GM12878 (cell line): Measurements from ENCODE around the gene CLASRP. TPM values are rescaled to one million over a fixed set of nuclear protein-coding genes. Genes with fewer than 3 reads are reported as not detected.

ENCODE experiments used
- ATAC-seq: fragments of 200-7000 bp; cut with Tn5 transposase; 3 replicates; pipeline ENCODE4 v1.9.1; 2020; ENCODE audit warnings: mild to moderate bottlenecking, moderate library complexity
- BruUV-seq: library from RNA; stranded (reverse); fragments of 400-500 nt; replicated peaks from 2 replicates; lab custom pipeline; 2021; lab: Mats Ljungman, UMichigan
- CTCF ChIA-PET: fragments of 300-600 bp; sonication (Branson Sonifier 250); formaldehyde crosslinking; extraction: SDS; loops from one replicate; lab custom pipeline; 2021; ENCODE audit warnings: inconsistent platforms; lab: Yijun Ruan, JAX
- POLR2A ChIA-PET: fragments of 350-600 bp; formaldehyde crosslinking; extraction: SDS; loops from one replicate; lab custom pipeline; 2021; ENCODE audit warnings: inconsistent platforms; lab: Charles Lee
- RAD21 ChIA-PET: fragments of 300-600 bp; sonication (Branson Sonifier 250); formaldehyde crosslinking; loops from one replicate; lab custom pipeline; 2023; ENCODE audit warnings: antibody characterized with exemption; ENCODE audit not compliant: unreplicated experiment; lab: Charles Lee
- SMC1A ChIA-PET: fragments of 300-600 bp; sonication (Branson Sonifier 250); formaldehyde crosslinking; loops from one replicate; lab custom pipeline; 2023; ENCODE audit not compliant: unreplicated experiment, uncharacterized antibody; lab: Charles Lee
- DNase-seq: peaks from one replicate; pipeline ENCODE4 v3.0.0-alpha.2; 2011; ENCODE audit warnings: low read depth, low spot score
- FAIRE-seq: peaks from 3 replicates; lab custom pipeline; 2011; peaks lifted over from hg19 to GRCh38; lab: Jason Lieb, UNC
- H2AFZ ChIP-seq: 2 replicates; pipeline ENCODE4 v1.6.0; 2011; ENCODE audit warnings: low read depth, low read length, control low read depth; ENCODE audit not compliant: control insufficient read depth
- H3K27ac ChIP-seq: 2 replicates; pipeline ENCODE4 v1.5.1; 2011; ENCODE audit warnings: control low read depth; ENCODE audit not compliant: control insufficient read depth, insufficient read depth
- H3K27me3 ChIP-seq, 2 experiments: replicated peaks in 1 of 2; 2 replicates each; pipeline versions ENCODE4 v1.6.0 to v1.6.1; 2011; ENCODE audit warnings: low read length in 1 of 2; ENCODE audit not compliant: control insufficient read depth in 2 of 2, insufficient read depth in 2 of 2
- H3K36me3 ChIP-seq, 2 experiments: 2 replicates each; pipeline ENCODE4 v1.5.1; 2011; ENCODE audit warnings: low read length in 1 of 2; ENCODE audit not compliant: control insufficient read depth in 2 of 2, insufficient read depth in 2 of 2
- H3K4me1 ChIP-seq: 2 replicates; pipeline ENCODE4 v1.6.1; 2011; ENCODE audit warnings: mild to moderate bottlenecking, low read length, moderate library complexity, mixed read lengths; ENCODE audit not compliant: control insufficient read depth, insufficient read depth
- H3K4me2 ChIP-seq: 2 replicates; pipeline ENCODE4 v1.6.0; 2011; ENCODE audit warnings: control low read depth; ENCODE audit not compliant: control insufficient read depth, insufficient read depth
- H3K4me3 ChIP-seq: fragments of 200-600 bp; sonication (generic); 2 replicates; pipeline ENCODE4 v1.5.1; 2016
- H3K79me2 ChIP-seq: 2 replicates; pipeline ENCODE4 v1.6.0; 2011; ENCODE audit warnings: low read length; ENCODE audit not compliant: control insufficient read depth, insufficient read depth
- H3K9ac ChIP-seq: 2 replicates; pipeline ENCODE4 v1.8.0; 2011; ENCODE audit warnings: low read length, control low read depth, mixed read lengths; ENCODE audit not compliant: control insufficient read depth, insufficient read depth
- H3K9me3 ChIP-seq: replicated peaks from 3 replicates; pipeline ENCODE4 v1.5.1; 2011; ENCODE audit warnings: mild to moderate bottlenecking, low read length; ENCODE audit not compliant: control insufficient read depth, insufficient read depth
- H4K20me1 ChIP-seq: 2 replicates; pipeline ENCODE4 v1.6.0; 2011; ENCODE audit not compliant: control insufficient read depth, insufficient read depth
- BMI1 ChIP-seq: fragments of 450-650 bp; IDR thresholded peaks from 2 replicates; pipeline ENCODE4 v1.6.1; 2016; ENCODE audit warnings: mild to moderate bottlenecking, moderate library complexity, borderline replicate concordance
- HCFC1 ChIP-seq: fragments of 150-350 bp; IDR thresholded peaks from 2 replicates; pipeline ENCODE4 v1.6.1; 2014; ENCODE audit warnings: low read length
- MTA3 ChIP-seq: IDR thresholded peaks from 2 replicates; pipeline ENCODE4 v1.6.1; 2012; ENCODE audit warnings: low read length, inconsistent platforms, borderline replicate concordance
- NFXL1 ChIP-seq: fragments of 450-650 bp; IDR thresholded peaks from 2 replicates; pipeline ENCODE4 v1.6.1; 2017; ENCODE audit warnings: antibody characterized with exemption, mild to moderate bottlenecking, borderline replicate concordance
- RBBP5 ChIP-seq: fragments of 200-600 bp; sonication (generic); conservative IDR thresholded peaks from 2 replicates; pipeline ENCODE4 v1.6.1; 2016
- SP1 ChIP-seq: IDR thresholded peaks from one replicate; pipeline ENCODE4 v1.6.1; 2011; ENCODE audit warnings: low read depth, low read length
- TBL1XR1 ChIP-seq: IDR thresholded peaks from 2 replicates; pipeline ENCODE4 v1.6.1; 2012; ENCODE audit warnings: low read depth, low read length, improper control_type of control experiment
- ZBED1 ChIP-seq: IDR thresholded peaks from 2 replicates; pipeline ENCODE4 v1.6.1; 2016; ENCODE audit warnings: borderline replicate concordance
- ZNF622 ChIP-seq: fragments of 450-650 bp; IDR thresholded peaks from 2 replicates; pipeline ENCODE4 v1.6.1; 2017; ENCODE audit warnings: mild to moderate bottlenecking, inconsistent platforms
- WGBS: methylation state at CpG from one replicate; pipeline ENCODE4 v1.1.6; 2016; ENCODE audit warnings: low lambda C conversion rate; ENCODE audit not compliant: insufficient replicate concordance, insufficient coverage; ENCODE audit errors: missing lambda C conversion rate; 5-methylcytosine and 5-hydroxymethylcytosine counted together
- in situ Hi-C: fragments of 300-500 bp; cut with MboI; formaldehyde crosslinking; loops from 9 replicates; pipeline ENCODE4 v1.14.3; 2018; ENCODE audit warnings: mixed read lengths
- intact Hi-C: fragments of 100-400 bp; cut with micrococcal nuclease; formaldehyde crosslinking; loops from one replicate; pipeline ENCODE4 v1.14.2; 2022; ENCODE audit not compliant: unreplicated experiment
- polyA plus RNA-seq, 11 experiments: library from polyadenylated mRNA; depleted of rRNA in 4 of 11; unstranded in 6 of 11; stranded (reverse) in 5 of 11; fragments of >200 nt; fragmentation: Nextera tagmentation in 4 of 11; fragmentation: Illumina TruSeq in 1 of 11; extraction: Ambion mirVana in 4 of 11; extraction: Trizol in 1 of 11; gene quantifications; 1 replicate in 1 of 11; 2 replicates in 10 of 11; pipeline versions ENCODE4 v1.2.1 to v1.2.3, GENCODE V29; 2011 to 2016; ENCODE audit warnings: inconsistent platforms in 2 of 11, missing spikeins in 2 of 11, low read depth in 1 of 11
- total RNA-seq, 4 experiments: library from RNA; depleted of rRNA in 3 of 4; stranded (reverse); fragments of >200 nt in 3 of 4; fragmentation: Illumina TruSeq in 1 of 4; extraction: Trizol in 1 of 4; gene quantifications; 2 replicates each; pipeline versions ENCODE4 v1.2.1 to v1.2.3, GENCODE V29; 2013 to 2021
- TF ChIP-seq, protein P1 (sequence below): fragments of 450-650 bp; IDR thresholded peaks from 2 replicates; pipeline ENCODE4 v1.6.1; 2018; ENCODE audit warnings: mild to moderate bottlenecking, low read depth, moderate library complexity; ENCODE audit not compliant: partially characterized antibody
- TF ChIP-seq, protein P2 (sequence below): fragments of 150-350 bp; IDR thresholded peaks from 2 replicates; pipeline ENCODE4 v1.6.1; 2014; ENCODE audit warnings: mild to moderate bottlenecking, low read depth, low read length
- TF ChIP-seq, protein P3 (sequence below): fragments of 450-650 bp; IDR thresholded peaks from 2 replicates; pipeline ENCODE4 v1.6.1; 2016; ENCODE audit warnings: mild to moderate bottlenecking, moderate library complexity, borderline replicate concordance

CLASRP gene
- total and polyA plus RNA-seq, 10 of the 15 experiments (the other 5 are each of a cell fraction or from before 2014, with no cell fraction given) = 0.68 to 75.8 (median 30.2) TPM

DNA sequence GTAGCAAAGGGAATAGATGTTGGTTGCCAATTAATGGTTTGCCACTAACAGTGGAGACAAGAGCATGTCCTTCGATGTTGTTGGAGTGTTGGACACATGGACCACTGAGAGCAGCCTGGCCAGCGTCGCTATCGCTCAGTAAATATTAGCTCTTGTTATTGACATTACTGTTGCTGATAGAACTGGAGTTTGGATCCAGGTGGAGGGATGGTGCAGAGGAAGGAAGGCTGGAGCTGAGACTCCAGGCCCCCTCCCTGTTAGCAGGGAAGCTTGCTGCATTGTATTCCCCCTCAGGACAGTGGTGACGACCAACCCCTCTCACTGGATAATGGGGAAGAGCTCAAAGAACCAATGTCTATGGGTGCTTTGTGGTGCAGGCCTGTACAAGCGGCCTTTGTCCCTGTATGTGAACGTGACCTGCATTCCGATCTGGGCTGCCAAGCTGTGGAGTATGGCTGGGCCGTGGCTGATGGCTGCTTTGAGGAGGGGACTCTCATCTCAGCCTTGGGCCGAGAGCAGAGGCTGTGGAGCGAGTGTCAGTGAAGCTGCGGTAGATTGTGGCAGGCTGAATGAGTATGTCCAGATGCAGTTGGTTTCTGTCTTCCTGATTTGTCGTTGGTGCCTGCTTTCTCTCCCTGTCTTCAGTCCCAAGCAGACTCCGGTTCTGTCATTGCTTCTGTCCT, 7.0 kb downstream of the CLASRP start:
- RAD21 ChIA-PET = interaction anchor here (0.6 to 1.2 kb wide), 2 partner anchors 39 to 47 kb away, joined by 3 read pairs; no protein-coding TSS in a partner anchor
- intact Hi-C loops = no loop called here
- ATAC-seq = no peak
- H4K20me1 ChIP-seq = no peaks in the 10 kb centered on the region
- DNase-seq = no peak
- H3K9me3 ChIP-seq = no peaks in the 10 kb centered on the region
- no peak overlapping the region for H3K9ac ChIP-seq
- CTCF ChIA-PET = interaction anchor here (1.1 to 2.9 kb wide), 5 partner anchors 10 to 57 kb away, joined by 3 to 16 read pairs (median 4); no protein-coding TSS in a partner anchor
- peaks cover 12 to 35% of the 10 kb centered on the region in 2 experiments; a peak in 3 of 4 replicates for H3K36me3 ChIP-seq
- peaks cover 25% of the 10 kb centered on the region for H3K4me1 ChIP-seq
- H2AFZ ChIP-seq = no peak overlapping the region
- H3K27ac ChIP-seq = no peak overlapping the region
- H3K79me2 ChIP-seq = peaks cover 62% of the 10 kb centered on the region
- H3K27me3 ChIP-seq = no peaks in the 10 kb centered on the region
- POLR2A ChIA-PET = interaction anchor here (0.5 to 1.3 kb wide), 2 partner anchors 13 to 131 kb away, joined by 3 read pairs; no protein-coding TSS in a partner anchor
- in situ Hi-C loops = no loop called here
- BruUV-seq = no TSS peak
- SMC1A ChIA-PET = interaction anchor here (0.6 to 2.5 kb wide), 4 partner anchors 12 to 57 kb away, joined by 3 to 12 read pairs (median 5); no protein-coding TSS in a partner anchor
- no peak for FAIRE-seq
- H3K4me3 ChIP-seq = peak overlapping the region; percentile 48; the same call in 1 of the 2 replicates
- peak overlapping the region; percentile 86; the same call in 1 of the 2 replicates for H3K4me2 ChIP-seq
- 85% methylated on average over 14 of the region's 14 CpGs for WGBS
- TF ChIP-seq HCFC1 (no peak), TBL1XR1 (no peak), NFXL1 (no peak), ZNF622 (no peak), MTA3 (no peak), BMI1 (no peak), ZBED1 (no peak), RBBP5 (no peak), SP1 (no peak)
- TF ChIP-seq, protein P1, sequence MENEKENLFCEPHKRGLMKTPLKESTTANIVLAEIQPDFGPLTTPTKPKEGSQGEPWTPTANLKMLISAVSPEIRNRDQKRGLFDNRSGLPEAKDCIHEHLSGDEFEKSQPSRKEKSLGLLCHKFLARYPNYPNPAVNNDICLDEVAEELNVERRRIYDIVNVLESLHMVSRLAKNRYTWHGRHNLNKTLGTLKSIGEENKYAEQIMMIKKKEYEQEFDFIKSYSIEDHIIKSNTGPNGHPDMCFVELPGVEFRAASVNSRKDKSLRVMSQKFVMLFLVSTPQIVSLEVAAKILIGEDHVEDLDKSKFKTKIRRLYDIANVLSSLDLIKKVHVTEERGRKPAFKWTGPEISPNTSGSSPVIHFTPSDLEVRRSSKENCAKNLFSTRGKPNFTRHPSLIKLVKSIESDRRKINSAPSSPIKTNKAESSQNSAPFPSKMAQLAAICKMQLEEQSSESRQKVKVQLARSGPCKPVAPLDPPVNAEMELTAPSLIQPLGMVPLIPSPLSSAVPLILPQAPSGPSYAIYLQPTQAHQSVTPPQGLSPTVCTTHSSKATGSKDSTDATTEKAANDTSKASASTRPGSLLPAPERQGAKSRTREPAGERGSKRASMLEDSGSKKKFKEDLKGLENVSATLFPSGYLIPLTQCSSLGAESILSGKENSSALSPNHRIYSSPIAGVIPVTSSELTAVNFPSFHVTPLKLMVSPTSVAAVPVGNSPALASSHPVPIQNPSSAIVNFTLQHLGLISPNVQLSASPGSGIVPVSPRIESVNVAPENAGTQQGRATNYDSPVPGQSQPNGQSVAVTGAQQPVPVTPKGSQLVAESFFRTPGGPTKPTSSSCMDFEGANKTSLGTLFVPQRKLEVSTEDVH = no peak
- TF ChIP-seq, protein P2, sequence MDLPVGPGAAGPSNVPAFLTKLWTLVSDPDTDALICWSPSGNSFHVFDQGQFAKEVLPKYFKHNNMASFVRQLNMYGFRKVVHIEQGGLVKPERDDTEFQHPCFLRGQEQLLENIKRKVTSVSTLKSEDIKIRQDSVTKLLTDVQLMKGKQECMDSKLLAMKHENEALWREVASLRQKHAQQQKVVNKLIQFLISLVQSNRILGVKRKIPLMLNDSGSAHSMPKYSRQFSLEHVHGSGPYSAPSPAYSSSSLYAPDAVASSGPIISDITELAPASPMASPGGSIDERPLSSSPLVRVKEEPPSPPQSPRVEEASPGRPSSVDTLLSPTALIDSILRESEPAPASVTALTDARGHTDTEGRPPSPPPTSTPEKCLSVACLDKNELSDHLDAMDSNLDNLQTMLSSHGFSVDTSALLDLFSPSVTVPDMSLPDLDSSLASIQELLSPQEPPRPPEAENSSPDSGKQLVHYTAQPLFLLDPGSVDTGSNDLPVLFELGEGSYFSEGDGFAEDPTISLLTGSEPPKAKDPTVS = no peak
- TF ChIP-seq, protein P3, sequence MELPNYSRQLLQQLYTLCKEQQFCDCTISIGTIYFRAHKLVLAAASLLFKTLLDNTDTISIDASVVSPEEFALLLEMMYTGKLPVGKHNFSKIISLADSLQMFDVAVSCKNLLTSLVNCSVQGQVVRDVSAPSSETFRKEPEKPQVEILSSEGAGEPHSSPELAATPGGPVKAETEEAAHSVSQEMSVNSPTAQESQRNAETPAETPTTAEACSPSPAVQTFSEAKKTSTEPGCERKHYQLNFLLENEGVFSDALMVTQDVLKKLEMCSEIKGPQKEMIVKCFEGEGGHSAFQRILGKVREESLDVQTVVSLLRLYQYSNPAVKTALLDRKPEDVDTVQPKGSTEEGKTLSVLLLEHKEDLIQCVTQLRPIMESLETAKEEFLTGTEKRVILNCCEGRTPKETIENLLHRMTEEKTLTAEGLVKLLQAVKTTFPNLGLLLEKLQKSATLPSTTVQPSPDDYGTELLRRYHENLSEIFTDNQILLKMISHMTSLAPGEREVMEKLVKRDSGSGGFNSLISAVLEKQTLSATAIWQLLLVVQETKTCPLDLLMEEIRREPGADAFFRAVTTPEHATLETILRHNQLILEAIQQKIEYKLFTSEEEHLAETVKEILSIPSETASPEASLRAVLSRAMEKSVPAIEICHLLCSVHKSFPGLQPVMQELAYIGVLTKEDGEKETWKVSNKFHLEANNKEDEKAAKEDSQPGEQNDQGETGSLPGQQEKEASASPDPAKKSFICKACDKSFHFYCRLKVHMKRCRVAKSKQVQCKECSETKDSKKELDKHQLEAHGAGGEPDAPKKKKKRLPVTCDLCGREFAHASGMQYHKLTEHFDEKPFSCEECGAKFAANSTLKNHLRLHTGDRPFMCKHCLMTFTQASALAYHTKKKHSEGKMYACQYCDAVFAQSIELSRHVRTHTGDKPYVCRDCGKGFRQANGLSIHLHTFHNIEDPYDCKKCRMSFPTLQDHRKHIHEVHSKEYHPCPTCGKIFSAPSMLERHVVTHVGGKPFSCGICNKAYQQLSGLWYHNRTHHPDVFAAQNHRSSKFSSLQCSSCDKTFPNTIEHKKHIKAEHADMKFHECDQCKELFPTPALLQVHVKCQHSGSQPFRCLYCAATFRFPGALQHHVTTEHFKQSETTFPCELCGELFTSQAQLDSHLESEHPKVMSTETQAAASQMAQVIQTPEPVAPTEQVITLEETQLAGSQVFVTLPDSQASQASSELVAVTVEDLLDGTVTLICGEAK = no peak
